Caco-2 (cell line): ENCODE measurements around the gene PVR. TPM values are rescaled to one million over a fixed set of nuclear protein-coding genes. Genes with fewer than 3 reads are reported as not detected.

Source experiments
- BruUV-seq: library from RNA; stranded (reverse); fragments of 400-500 nt; replicated peaks from 2 replicates; lab custom pipeline; 2021; lab: Mats Ljungman, UMichigan
- CTCF ChIA-PET: fragments of 300-600 bp; sonication (Branson Sonifier 250); formaldehyde crosslinking; loops from one replicate; lab custom pipeline; 2022; ENCODE audit warnings: antibody characterized with exemption; lab: Charles Lee
- POLR2A ChIA-PET: fragments of 300-600 bp; sonication (Branson Sonifier 250); formaldehyde crosslinking; loops from one replicate; lab custom pipeline; 2022; ENCODE audit warnings: antibody characterized with exemption; lab: Charles Lee
- DNase-seq, 2 experiments: peaks; one replicate each; pipeline versions ENCODE4 v3.0.0 to v3.0.0-alpha.2; 2020 to 2022
- H3K27me3 ChIP-seq: replicated peaks from 2 replicates; pipeline ENCODE4 v1.6.0; 2011; ENCODE audit warnings: low read length; ENCODE audit not compliant: control insufficient read depth, insufficient read depth
- H3K36me3 ChIP-seq: 2 replicates; pipeline ENCODE4 v1.5.1; 2011; ENCODE audit warnings: low read length; ENCODE audit not compliant: control insufficient read depth, insufficient read depth
- H3K4me1 ChIP-seq: fragments of 250-450 bp; sonication (Bioruptor Pico); 2 replicates; pipeline ENCODE4 v1.5.1; 2020; ENCODE audit warnings: mild to moderate bottlenecking
- H3K4me3 ChIP-seq: 2 replicates; pipeline ENCODE4 v1.5.1; 2011; ENCODE audit warnings: low read depth, mild to moderate bottlenecking, control low read depth, low read length
- H3K9me3 ChIP-seq: fragments of 250-450 bp; sonication (Bioruptor Pico); 2 replicates; pipeline ENCODE4 v1.5.1; 2020; ENCODE audit warnings: mild to moderate bottlenecking, moderate library complexity
- H3K27ac Mint-ChIP-seq: one replicate; pipeline ENCODE4 v1.8.0; 2022; ENCODE audit warnings: mixed read lengths; ENCODE audit not compliant: unreplicated experiment
- H3K27me3 Mint-ChIP-seq: one replicate; pipeline ENCODE4 v1.8.0; 2022; ENCODE audit warnings: mixed read lengths; ENCODE audit not compliant: insufficient read depth, unreplicated experiment
- H3K36me3 Mint-ChIP-seq: one replicate; pipeline ENCODE4 v1.8.0; 2022; ENCODE audit warnings: mild to moderate bottlenecking, mixed read lengths; ENCODE audit not compliant: insufficient read depth, unreplicated experiment
- H3K4me1 Mint-ChIP-seq: one replicate; pipeline ENCODE4 v1.8.0; 2022; ENCODE audit warnings: low read depth, mixed read lengths; ENCODE audit not compliant: unreplicated experiment
- H3K4me3 Mint-ChIP-seq: one replicate; pipeline ENCODE4 v1.8.0; 2022; ENCODE audit warnings: mild to moderate bottlenecking, moderate library complexity, mixed read lengths; ENCODE audit not compliant: unreplicated experiment
- H3K9me3 Mint-ChIP-seq: one replicate; pipeline ENCODE4 v1.8.0; 2022; ENCODE audit warnings: mixed read lengths; ENCODE audit not compliant: unreplicated experiment
- intact Hi-C: fragments of 100-400 bp; cut with micrococcal nuclease; formaldehyde crosslinking; loops from one replicate; pipeline ENCODE4 v1.10.0; 2022; ENCODE audit not compliant: unreplicated experiment
- total RNA-seq: library from RNA; stranded (reverse); gene quantifications from 2 replicates; pipeline ENCODE4 v1.2.3, GENCODE V29; 2022
- TF ChIP-seq, protein P1 (sequence below), 2 experiments: fragments of 200-600 bp in 1 of 2; IDR thresholded peaks; 1 replicate in 1 of 2; 2 replicates in 1 of 2; pipeline versions ENCODE4 v1.5.1 to v1.8.0; 2011 to 2022; ENCODE audit warnings: antibody characterized with exemption in 1 of 2, control low read depth in 1 of 2, inconsistent platforms in 1 of 2, low read depth in 1 of 2, low read length in 1 of 2, mild to moderate bottlenecking in 1 of 2, moderate library complexity in 1 of 2; ENCODE audit not compliant: insufficient read depth in 1 of 2, severe bottlenecking in 1 of 2, unreplicated experiment in 1 of 2

The PVR gene
- total RNA-seq, 1 experiment from 2014 or later, result 86.5 TPM

DNA sequence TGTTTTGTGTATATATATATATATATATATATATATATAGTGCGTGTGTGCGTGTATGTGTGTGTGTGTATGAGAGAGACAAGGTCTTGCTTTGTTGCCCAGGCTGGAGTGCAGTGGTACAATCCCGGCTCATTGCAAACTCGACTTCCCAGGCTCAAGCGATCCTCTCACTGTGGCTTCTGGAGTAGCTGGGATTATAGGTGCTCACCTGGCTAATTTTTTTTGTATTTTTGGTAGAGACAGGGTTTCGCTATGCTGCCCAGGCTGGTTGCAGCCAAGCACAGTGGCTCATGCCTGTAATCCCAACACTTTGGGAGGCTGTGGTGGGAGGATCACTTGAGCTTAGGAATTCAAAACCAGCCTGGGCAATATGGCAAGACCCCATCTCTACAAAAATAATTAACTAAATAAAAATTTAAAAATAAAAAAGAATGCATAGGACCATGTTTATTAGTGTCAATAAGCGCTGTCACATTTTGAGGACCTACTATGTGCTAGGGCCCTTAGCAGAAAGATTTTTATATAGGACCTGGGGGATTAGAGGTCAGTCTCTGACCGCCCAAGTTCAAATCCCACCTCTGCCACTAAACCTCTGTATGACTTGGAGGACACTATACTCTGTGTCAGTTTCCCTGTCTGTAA is 1.8 kb downstream of the PVR start:
- DNase-seq, result no peak
- intact Hi-C loops, result no loop called here
- H3K9me3 Mint-ChIP-seq, result no peaks in the 10 kb centered on the region
- no peak overlapping the region for H3K27ac Mint-ChIP-seq
- H3K27me3 Mint-ChIP-seq, result no peaks in the 10 kb centered on the region
- Histone ChIP-seq H3K9me3 (no peaks in the 10 kb centered on the region), H3K4me3 (peak overlapping the region; percentile 27; the same call in 1 of the 2 replicates), H3K4me1 (peaks cover 15% of the 10 kb centered on the region), H3K36me3 (peaks cover 12% of the 10 kb centered on the region), H3K27me3 (no peaks in the 10 kb centered on the region)
- TSS peak; percentile 36 for BruUV-seq
- POLR2A ChIA-PET, result no interaction called here
- H3K4me1 Mint-ChIP-seq, result peaks cover 10% of the 10 kb centered on the region
- H3K36me3 Mint-ChIP-seq, result peaks cover 67% of the 10 kb centered on the region
- CTCF ChIA-PET, result no interaction called here
- peak overlapping the region; percentile 43 for H3K4me3 Mint-ChIP-seq
- TF ChIP-seq, protein P1, sequence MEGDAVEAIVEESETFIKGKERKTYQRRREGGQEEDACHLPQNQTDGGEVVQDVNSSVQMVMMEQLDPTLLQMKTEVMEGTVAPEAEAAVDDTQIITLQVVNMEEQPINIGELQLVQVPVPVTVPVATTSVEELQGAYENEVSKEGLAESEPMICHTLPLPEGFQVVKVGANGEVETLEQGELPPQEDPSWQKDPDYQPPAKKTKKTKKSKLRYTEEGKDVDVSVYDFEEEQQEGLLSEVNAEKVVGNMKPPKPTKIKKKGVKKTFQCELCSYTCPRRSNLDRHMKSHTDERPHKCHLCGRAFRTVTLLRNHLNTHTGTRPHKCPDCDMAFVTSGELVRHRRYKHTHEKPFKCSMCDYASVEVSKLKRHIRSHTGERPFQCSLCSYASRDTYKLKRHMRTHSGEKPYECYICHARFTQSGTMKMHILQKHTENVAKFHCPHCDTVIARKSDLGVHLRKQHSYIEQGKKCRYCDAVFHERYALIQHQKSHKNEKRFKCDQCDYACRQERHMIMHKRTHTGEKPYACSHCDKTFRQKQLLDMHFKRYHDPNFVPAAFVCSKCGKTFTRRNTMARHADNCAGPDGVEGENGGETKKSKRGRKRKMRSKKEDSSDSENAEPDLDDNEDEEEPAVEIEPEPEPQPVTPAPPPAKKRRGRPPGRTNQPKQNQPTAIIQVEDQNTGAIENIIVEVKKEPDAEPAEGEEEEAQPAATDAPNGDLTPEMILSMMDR (IDR thresholded peaks at IDR 0.05; ENCODE audit: insufficient read depth in 1 of 2, low read depth in 1 of 2, low read length in 1 of 2, severe bottlenecking in 1 of 2, unreplicated experiment in 1 of 2), result no peak

DNA sequence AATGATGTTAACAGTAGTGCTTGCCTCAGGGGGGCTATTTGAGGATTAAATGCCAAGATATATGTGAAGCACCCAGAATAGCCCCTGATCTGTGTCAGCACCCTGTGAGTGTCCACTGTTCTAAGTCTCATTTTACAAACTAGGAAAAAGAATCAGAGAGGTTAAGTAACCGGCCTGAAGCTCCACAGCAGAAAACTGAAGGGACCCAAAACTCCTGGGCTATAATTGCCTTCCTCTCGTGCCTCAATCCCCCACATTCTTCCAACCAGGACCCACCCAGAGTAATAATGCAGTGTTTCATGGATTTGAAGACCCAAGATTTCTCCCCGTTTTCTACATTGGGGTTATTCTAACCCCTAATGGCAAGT is 2.3 kb downstream of the PVR start:
- Mint-ChIP-seq H3K4me1 (peaks cover 5% of the 10 kb centered on the region), H3K9me3 (no peaks in the 10 kb centered on the region), H3K36me3 (peaks cover 72% of the 10 kb centered on the region), H3K4me3 (no peak overlapping the region), H3K27me3 (no peaks in the 10 kb centered on the region), H3K27ac (no peak overlapping the region)
- H3K4me3 ChIP-seq, result no peak overlapping the region
- H3K9me3 ChIP-seq, result no peaks in the 10 kb centered on the region
- intact Hi-C loops, result no loop called here
- H3K36me3 ChIP-seq, result peaks cover 12% of the 10 kb centered on the region
- peaks cover 12% of the 10 kb centered on the region for H3K4me1 ChIP-seq
- POLR2A ChIA-PET, result no interaction called here
- CTCF ChIA-PET, result no interaction called here
- no peak for DNase-seq
- TF ChIP-seq, protein P1 (IDR thresholded peaks at IDR 0.05; ENCODE audit: insufficient read depth in 1 of 2, low read depth in 1 of 2, low read length in 1 of 2, severe bottlenecking in 1 of 2, unreplicated experiment in 1 of 2), result no peak
- H3K27me3 ChIP-seq, result no peaks in the 10 kb centered on the region
- no TSS peak for BruUV-seq

DNA sequence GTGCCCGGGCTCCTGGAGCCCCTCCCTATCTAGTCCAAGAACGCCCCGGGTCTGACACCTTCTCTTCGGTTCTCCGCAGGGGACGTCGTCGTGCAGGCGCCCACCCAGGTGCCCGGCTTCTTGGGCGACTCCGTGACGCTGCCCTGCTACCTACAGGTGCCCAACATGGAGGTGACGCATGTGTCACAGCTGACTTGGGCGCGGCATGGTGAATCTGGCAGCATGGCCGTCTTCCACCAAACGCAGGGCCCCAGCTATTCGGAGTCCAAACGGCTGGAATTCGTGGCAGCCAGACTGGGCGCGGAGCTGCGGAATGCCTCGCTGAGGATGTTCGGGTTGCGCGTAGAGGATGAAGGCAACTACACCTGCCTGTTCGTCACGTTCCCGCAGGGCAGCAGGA is 3.4 kb downstream of the PVR start:
- no TSS peak for BruUV-seq
- intact Hi-C loops, result no loop called here
- Histone ChIP-seq H3K36me3 (peaks cover 16% of the 10 kb centered on the region), H3K4me3 (no peak overlapping the region), H3K27me3 (no peaks in the 10 kb centered on the region), H3K4me1 (peaks cover 12% of the 10 kb centered on the region), H3K9me3 (no peaks in the 10 kb centered on the region)
- Mint-ChIP-seq H3K9me3 (no peaks in the 10 kb centered on the region), H3K4me1 (peaks cover 5% of the 10 kb centered on the region), H3K27me3 (no peaks in the 10 kb centered on the region), H3K4me3 (no peak overlapping the region), H3K27ac (peak overlapping the region; percentile 37), H3K36me3 (peaks cover 84% of the 10 kb centered on the region)
- POLR2A ChIA-PET, result no interaction called here
- TF ChIP-seq, protein P1 (IDR thresholded peaks at IDR 0.05; ENCODE audit: insufficient read depth in 1 of 2, low read depth in 1 of 2, low read length in 1 of 2, severe bottlenecking in 1 of 2, unreplicated experiment in 1 of 2), result no peak
- CTCF ChIA-PET, result no interaction called here
- DNase-seq, result no peak
